SKM-1 (cell line): ENCODE measurements around the gene SMC6.
A peak's percentile ranks its signal among the peaks of the same experiment; 100 is the strongest.

Source experiments
- DNase-seq: peaks from one replicate; lab custom pipeline; 2025; ENCODE audit not compliant: unreplicated experiment; lab: John Stamatoyannopoulos, UW

SMC6 gene

DNA sequence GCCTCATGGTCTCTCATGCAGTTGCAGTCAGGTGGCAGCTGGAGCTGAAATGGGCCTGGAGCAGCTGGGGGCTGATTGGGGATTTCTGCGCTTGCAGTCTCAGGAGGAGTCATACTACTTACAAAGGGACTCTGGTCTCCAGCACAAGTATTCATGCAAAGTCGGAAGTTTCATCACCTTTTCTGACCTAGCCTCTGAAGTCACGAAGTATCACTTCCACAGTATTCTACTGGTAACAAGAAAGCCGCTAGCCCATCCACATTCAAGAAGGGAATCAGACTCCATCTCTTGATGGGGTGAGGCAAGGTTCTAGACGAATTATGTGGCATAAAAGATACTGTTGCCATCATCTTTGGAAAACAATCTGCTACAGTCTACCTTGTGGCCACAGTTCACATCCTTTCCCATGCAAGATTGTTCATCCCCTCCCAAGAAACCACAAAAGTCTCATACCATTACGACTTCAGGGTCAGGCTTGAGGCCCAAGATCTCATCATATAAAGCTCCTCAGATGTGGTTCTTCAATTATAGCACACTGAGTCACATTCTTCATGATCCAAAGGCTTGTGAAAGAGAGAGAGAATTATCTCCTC lies 95.3 kb downstream of the SMC6 start:
- no peak for DNase-seq

DNA sequence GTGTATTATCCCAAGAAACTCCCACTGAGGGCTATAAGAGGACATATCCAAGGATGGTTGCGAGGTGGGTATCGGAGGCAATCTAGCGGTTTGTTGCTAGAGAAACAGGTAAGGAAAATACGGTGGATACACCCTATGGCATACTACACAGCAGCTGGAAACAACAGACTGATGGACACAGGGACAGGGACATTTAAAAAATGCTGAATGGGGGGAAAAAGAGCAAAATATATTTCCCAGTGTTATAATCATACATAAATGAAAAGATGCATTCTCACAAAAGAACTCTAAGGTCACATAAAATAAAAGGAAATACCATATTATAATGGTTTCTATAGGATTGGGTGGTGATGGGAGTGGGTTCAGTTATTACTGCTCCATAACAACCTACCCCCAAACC lies 95.9 kb downstream of the SMC6 start:
- no peak for DNase-seq

DNA sequence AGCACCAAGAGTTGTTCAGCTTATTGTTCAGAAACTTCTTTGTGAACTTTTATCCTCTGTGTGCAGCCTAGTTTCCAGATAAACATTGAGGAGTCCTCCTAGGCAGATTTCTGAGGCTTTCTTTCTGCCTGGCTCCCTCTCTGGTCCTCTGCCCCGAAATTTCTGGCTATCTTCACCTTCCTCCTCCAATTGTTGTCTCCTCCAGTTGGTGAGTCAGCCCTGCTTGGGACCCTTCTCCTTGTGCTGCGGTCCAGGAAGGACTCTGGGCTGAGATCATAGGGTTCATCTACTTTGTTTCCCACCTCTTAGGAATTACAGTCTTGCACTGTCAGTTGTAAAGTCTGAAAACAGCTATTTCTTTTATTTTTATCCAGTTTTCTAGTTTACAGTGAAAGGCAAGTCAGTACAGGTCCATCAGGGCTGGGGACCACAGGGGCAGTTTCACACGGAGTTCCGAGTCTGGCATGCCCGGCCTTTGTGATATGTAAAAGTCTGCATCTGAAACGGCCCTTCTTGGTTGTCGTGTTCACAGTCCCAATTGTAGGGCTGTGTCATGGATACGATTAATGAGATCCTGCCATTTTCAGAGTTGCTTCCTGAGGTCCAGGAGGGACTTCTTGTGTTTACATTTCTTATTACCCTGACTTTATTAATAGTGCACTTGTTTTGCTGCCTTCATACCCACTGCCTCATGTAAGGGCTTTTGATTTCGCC lies 100.8 kb downstream of the SMC6 start:
- DNase-seq = no peak

DNA sequence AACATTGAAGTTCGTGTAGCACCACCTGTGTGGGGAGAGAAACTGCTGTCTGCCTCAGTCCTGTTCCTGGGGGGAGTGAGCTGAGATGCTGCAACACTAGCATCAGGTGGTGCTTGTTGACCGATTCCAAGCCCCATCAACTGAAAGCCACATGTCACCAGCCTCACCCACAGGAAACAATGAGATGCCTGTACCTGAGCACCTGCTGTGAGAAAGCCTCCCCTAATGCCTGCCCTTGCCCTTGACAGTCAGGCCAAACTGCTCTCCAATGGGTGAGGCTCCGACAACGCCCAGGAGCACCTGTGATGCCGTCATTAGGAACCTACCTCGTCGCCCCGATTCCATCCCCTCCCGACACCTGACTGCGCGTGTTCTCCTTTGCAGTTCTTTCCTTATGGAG lies 104.6 kb downstream of the SMC6 start:
- DNase-seq = no peak

DNA sequence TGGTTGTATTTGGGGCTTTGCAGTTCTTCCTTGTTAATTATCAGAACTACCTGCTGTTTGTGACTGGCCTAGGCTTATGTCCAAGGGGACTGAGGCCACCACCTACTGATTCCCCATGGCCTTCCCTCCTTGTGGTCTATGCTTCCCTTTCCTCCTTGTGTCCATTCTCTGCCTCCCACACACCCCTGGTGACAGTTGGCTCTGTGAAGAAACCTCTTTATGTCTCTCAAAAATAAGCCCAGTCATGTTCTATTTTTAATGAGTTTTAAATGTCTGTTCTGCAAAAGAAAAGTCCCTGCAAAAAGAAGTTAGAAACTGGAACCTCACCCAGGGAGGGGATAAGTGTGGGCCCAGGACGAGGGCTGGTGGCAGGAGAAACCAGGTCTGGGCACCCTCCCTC lies 105.0 kb downstream of the SMC6 start:
- DNase-seq = no peak

DNA sequence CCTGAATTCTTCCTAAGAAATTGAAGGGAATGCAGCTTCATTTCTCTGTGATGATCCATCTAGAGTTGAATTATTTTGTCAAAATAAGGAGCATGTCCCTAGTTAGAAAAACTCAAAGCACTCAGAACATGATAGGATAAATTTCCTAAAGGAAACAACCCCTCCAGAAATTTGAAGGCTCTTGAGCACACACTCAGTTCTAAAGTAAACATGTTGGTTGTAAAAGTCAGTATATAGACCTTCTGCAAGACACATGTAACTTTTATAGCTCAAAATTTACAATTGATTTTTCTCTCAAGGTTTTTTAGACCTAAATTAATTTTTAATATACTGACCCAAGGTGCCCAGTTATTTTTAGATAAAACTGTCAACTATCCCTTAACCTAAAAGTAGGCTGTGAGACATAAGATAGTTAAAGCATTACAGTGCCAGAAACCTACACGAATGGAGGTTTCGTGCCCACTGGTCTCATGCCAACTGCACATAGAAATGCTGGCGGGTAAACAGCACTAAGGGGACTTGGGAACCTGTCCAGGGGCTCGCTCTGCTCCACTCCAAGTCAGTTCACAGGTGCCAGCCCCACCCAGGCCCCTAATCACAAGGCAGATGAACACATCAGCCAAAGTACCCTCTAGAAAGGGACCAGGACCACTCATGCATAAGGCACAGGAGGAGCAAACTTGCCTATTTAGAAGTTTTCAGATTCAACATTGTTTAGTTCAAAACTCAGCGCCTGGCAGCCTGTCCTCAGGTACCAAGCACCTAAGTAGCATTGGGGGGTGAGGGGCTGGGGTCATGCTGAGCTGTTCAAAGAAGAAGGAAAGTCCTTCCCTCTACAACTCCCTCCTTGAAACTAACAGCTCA lies 106.5 kb downstream of the SMC6 start:
- DNase-seq = no peak

DNA sequence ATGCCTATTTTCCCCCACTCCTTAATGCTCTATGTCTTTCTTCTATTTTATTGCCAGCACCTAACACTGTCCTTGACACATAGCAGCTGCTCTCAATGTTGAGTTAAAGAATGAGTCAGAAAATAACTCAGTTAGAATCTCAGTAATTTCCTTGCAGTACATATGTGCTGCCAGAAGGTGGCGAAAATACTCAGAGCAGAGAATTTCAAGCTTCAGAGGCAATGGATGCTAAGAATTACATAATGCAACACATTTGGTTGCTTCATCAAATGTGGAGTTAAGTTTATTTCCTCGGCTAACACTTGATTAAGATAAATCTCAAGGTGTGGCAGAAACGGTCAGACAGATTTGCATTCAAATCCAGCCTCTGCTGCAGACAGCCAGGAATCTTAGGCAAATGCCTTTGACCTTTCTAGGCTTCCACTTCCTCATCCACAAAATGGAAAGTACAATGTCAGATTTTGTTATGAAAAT lies 107.5 kb downstream of the SMC6 start:
- peak; percentile 44 for DNase-seq

DNA sequence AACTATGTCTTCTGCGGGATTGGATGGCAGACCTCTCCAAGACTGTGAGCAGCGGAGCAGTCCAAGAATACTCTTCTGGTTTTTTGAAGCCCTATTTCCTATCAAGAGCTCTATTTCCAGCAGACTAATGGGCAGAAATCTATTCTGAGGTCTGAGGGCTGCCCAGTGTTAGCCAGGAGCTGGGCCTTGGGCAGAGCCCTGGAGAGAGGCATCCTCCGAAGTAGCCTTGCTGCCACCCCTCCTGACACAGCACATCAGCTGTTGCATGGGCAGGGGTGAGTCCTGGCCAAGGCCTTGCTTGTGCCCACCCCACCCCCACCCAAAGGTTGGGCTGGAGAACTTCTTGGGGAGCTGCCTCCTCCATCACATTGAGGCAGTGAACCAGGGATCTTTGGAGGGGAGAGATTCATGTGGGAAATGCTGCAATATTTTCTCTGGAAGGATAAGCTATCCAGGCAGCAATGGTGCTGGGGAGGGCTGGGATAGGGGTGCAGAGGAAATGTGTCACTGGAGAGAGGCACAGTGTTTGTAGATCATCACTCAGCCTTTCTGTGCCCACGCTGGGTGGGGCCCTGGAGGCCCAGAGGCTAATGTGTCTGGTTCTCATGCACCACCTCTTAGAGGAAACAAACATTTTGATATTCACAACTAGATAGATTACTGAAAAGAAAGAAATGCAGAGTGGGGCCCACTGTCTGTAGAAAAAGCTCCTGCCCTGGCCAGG lies 108.5 kb downstream of the SMC6 start:
- no peak for DNase-seq

DNA sequence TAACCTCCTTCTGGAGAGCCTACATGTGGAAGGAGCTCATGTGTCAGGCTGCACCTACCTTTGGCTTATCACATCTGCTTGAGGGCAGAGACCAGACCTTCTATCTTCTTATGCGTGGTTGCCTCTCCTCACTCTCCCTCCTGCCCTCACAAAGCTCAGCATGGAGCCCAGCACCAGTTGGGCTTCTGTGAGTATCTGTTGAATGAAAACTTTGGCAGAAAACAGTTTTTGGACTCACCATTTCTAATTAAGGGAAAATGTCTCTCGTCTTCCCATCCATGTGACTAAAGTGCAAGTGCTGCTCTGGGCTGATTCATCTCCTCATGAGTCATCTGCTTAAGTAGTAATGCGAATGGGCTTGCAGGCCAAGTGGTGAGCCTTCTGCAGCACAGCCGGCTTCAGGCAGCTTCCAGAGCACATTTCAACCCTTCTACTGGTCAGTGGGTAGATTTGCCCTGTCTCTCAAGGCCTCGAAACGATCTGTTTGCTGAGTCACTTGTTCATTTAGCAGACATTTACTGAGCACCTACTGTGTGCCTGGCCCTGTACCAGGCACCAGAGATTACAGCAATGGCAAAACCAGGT lies 110.5 kb downstream of the SMC6 start:
- DNase-seq = no peak

DNA sequence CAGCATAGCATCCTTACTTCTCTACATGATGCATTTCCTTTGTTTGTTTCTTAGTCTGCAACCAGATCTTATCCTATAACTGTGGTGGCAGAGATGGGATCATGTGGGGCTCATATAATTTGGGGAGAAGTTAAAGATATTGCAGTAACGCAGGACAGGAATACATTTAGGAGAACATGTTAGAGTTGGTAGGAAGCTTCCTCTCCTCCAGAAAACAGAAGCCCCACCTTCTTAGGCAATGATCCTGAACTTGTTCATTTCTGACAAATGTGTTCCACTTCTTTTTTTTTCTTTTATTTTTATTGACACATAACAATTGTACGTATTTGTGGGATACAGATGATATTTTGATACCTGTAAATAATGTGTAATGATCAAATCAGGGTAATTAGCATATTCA lies 113.2 kb downstream of the SMC6 start:
- DNase-seq = no peak

DNA sequence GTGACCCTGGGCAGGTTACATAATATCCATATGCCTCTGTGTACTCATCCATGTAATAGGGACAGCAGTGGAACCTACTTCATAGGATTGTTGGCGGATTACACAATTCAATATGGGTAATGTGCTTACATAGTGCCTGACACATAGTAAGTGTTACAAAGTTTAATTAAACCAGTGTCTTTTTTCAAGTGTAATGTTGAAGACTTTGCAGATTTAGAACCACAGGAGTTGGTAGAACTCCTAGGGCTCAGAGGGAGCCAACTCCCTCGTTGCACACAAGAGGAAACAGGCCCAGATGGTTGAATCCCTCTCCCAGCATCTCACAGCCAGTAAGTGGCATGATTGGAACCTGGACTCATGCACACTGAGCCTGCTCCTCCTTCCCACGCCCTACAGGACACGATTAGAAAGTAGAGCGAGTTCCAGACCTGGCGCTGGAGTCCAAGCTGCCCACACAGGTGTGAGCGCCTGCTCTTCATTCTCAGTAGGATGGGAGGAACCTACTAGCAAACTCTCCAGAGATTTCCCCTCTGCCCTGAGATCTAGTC lies 115.3 kb downstream of the SMC6 start:
- no peak for DNase-seq

DNA sequence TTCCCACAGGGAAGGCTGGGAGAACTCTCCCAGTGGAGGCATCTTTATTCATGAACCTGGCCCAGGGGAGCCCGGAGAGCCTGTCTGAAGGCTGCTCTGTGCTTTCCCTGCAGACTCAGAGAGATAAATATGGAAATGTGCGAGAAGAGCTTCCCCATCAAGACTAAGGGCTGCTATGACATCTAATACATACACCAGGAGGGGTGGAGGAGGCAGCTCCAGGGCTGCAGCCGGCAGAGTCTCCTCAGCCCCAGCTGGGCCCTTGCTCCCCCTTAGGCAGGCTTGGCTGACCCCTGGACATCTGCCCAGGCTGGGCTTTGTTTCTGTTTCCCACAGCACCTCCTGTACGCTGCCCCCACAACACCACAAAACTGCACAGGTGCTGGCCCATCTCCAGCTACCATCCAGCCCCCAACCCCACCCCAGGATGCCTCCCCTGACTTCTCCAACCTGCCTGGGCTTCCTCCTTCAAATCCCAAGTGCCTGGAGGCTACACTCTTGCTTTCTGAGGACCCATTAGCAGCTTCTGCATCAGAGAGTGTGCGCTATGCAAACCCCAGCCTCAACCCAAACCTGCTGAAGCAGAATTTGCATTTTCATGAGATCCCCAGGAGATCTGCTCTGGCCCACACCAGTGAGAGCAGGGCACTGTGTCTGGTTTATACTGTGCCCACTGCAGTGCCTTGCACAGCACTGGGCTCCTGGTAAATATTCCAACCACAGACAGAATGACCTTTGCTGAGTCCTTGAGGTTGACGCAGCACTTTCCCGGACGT lies 116.3 kb downstream of the SMC6 start:
- DNase-seq = no peak

DNA sequence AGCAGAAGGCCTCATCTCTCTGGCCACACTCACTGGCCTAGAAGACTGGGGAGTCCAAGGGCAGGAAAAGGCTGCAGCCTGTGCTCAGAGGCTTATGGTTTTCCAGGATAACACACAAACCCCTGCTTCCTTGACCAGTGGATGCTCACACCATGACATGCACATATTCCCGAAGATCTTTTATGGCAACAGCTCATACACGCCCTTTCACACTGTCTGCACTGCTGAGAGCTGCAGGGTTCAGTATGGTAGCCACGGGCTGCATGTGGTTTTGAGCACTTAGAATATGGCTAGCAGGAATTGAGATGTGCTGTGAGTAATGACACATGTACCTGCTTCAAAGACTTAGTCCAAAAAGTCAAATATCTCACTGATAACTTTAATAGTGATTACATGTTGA lies 117.4 kb downstream of the SMC6 start:
- DNase-seq = no peak

DNA sequence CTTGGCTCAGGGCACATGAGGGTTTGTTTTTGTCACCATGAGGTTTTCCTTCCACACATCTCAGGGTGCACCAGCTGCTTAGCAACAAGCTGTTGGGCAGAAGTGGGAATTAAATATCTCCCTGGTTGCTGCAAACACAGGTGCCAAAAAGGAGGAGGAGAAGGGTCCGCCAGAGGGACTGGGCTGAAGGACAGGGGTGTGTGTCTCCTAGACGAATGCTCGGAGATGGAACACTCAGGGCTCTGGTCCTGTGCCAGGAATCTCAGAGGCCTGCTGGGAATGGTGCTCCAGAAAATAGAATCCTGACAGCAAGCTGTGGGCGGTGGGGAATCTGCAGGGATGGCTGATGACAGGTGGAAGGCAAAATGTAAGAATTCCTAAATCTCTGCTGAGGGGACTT lies 118.6 kb downstream of the SMC6 start:
- DNase-seq = no peak

DNA sequence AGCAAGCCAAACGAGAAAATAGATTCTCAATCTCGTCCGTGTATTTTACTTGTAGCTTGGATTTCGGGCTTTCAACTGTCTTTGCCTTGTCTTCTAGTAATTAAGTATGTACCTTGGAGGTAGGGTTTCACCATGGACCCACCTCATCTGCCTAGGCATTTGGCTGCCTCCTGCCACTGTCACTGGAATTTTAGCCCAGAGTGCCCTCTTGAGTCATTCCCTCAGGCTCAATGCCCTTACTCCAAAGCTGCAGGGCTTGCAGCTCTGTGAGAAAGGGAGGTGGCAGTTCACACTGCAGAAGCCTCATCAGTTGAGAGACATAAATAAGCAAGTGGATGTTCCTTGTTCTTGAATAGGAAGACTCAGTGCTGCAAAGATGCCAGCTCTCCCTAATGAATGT lies 123.5 kb downstream of the SMC6 start:
- no peak for DNase-seq

DNA sequence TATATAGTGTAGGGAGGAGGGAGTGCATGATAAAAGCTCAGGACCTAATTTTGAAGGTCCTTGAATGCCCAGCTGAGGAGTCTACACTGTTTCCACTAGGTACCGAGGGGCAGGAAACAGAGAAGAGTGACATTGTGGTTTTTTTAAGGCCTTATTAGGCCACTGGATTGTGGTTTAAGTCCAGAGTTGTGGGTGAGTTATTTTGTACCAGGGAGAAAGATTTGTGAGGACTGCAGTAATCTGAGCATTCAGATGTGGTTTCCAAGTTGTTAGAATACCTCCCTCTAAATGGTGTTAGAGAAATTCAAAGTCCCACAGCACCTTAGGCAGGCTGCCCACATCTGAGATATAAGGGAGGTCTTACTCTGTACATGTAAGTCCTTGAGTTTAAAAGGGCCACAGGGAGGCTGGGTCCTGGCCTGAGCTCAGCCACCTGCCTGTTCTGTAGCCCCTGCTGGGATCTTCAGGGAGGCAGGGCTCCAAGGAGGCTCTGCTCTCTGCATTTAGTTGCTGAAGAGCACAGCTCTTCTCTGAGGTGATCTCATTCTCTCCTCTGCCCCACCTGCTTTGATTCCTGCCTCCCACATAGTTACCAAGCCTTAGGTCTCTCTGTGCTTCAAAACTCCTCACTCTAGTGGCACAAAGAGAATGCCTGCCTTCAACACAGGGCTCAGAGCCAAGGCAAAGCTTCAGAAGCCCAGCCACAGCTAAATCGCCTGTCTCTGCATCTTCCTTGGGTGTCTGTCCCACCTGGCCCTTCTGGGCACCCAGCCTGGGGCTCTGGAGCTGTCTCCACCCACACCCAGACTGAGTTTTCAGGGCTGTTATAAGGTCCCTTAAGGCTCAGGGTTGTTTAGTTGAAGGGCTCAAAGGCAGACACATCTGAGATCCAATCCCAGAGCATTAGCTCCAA lies 125.0 kb downstream of the SMC6 start:
- no peak for DNase-seq

DNA sequence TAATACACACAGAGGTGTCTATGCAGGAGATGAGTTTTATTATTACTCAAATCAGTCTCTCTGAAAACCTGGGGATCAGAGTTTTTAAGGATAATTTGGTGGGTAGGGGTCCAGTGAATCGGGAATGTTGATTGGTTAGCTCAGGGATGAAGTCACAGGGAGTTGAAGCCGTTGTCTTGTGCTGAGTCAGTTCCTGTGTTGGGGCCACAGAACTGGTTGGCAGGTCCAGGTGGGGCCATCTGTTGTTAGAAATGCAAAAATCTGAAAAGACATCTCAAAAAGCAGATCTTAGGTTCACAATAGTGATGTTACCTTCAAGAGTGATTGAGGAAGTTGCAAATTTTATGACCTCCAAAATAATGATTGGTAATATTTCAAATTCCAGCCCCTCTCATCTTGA lies 126.2 kb downstream of the SMC6 start:
- no peak for DNase-seq

DNA sequence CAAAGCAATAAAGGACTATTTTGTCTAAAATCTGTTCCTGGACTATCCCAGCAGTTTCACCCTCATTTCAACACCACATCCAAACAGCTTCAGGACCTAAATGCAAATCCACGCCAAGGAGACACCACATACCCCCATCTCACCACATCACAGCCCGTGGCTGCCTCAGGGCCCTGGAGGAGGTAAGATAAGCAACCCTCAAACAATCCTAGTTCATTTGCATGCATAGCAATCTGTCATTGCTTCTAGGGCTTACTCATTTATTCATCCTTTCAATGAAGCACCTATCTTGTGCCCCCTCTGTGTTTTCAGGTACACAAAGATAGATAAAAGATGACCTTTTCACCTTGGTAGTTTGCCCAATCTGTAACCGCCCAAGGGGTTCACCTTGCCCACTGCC lies 126.6 kb downstream of the SMC6 start:
- DNase-seq = no peak

DNA sequence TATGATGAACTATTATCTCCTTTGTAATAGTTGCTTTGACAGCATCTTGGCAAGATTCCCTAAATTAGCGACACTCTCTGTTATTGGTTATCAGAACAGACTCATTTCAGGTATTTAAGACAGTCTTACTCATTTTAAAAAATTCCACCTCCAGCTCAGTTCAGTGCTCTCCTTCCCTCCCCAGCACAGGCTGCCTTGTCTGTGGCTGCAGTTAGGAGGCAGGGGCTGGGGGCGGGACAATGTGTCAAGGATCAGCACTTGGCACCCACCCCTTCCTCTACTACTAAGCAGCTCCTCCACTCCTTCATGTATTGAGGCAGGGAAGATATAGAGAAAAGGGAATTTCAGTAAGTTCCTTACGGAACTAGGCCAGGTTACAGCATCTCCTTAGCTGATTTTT lies 128.2 kb downstream of the SMC6 start:
- no peak for DNase-seq
